GM21786 (cell line): Measurements from ENCODE around the gene ZNF385D.

ENCODE experiments used
- ATAC-seq: cut with Tn5 transposase; IDR thresholded peaks from one replicate; pipeline ENCODE4 v1.9.1; 2021; ENCODE audit not compliant: unreplicated experiment

ZNF385D gene

GRCh38 chr3:21618695-21619094 lies 132.3 kb downstream of the ZNF385D start:
- ATAC-seq = no peak

- no peak for ATAC-seq
Measured at GRCh38 chr3:21613372-21614070, 137.5 kb downstream of the ZNF385D start.

DNA sequence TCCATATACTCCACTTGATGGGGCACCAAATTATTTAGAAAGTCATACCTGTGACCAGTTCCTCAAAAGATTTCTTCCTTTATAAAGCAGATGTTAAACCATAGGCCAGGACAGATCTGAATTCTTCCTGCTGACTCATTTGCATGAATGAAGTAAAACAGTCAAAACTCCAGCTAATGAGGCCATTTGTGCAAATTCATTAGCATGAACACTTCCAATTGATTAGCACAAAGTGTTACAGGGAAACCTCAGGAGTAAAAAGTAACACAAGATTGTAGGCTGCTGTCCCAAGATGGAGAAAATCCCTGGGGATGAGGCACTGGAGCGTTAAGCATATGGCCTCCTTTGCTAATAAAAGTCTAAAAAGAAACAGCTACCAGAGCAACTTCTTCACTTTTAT lies 149.8 kb downstream of the ZNF385D start:
- no peak for ATAC-seq

- no peak for ATAC-seq
Measured at GRCh38 chr3:21599890-21600289, 151.1 kb downstream of the ZNF385D start.

GRCh38 chr3:21592828-21593227 lies 158.2 kb downstream of the ZNF385D start:
- ATAC-seq = no peak

DNA sequence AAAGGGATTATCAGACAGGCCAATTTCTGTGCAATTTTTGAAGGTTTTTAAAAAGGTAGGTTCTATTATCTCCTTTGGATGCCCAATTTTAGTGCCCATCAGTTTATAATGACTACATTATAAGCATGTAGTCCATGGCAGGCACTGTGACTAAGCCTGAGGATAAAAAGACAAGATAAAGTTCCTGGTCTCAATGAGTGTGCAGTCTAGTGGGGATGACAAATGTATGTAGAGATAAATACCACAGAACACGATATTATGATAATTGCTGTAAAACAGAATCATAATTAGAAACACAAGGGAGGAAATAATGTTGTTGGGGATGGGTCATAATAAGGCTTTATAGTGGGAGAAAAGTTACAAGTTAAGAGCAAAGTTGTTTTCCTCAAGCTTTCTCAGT lies 163.1 kb downstream of the ZNF385D start:
- ATAC-seq = no peak

DNA sequence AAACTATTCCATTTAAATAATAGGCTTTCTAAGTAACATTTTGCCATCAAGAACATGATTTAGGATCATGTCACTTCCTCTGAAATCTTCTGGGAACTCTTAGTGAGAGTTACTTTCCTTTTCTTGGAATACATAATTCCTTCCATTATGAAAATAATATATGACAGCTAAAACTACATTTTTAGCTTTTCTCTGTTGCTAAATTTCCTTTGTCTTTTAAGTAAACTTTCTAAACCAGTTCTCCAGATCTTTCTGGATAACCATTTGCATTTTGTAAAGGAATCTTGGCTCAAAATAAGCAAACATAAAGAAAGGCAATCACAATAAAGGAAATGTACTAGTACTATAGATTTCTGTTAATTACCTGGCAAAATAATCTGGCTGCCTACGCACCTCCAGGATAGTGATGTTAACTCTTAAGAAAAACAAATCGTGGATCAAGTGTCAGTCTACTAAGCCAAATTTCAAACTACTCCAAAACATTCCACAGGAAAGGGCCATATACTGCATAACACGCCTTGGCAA lies 165.7 kb downstream of the ZNF385D start:
- ATAC-seq = no peak

DNA sequence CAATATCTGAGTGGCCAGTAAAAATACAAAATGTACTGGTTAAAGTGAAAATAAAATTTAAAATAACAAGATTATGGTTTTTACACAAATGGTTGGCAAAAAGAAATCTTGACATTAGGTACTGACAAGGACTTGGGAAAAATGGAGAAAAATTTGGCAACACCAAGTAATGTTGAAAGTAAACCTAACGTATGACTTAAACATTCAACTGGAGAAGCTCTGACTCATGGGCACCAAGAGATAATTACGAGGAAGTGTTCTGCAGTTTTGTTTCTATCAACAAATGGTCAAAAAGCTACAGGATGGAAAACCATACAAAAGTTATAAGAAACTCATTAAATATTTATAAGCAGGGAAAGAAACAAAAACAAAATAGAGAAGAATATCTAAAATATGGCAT lies 177.7 kb downstream of the ZNF385D start:
- no peak for ATAC-seq

DNA sequence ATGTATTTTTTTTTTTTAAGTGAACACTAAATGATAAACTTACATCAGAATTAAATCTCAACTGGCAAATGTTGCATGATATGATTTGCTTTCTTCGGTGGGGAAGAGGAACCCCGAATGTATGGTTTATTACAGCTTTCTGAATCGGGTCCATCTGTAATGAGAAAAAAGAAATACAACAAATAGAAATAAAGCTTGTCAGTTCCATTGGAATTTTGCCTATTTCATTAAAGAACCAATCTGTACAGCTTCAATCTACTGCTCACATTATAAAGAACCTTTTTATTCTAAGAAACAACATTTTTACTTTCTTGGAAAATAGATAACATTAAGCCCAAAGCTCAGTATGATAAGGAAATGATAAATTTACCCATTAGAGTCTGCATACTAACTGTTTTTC lies 186.5 kb downstream of the ZNF385D start:
- ATAC-seq = no peak

DNA sequence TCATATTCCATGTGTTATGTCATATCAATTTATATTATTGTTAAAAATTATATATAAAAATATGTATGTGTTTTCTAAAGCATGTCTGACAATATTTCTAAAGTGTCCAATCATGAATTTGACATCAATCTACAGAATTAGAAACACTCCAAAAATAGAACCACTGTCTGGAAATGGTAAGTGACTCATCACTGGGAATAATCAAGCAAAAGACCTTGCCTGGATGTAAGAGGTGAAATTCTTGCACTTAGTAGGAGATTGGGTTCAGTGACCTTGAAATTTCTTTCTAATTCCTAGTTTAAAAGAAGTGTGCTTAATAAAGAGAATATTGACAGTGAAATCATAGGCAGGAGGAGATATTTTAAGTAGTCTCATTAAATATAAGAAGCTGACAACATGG lies 188.8 kb downstream of the ZNF385D start:
- no peak for ATAC-seq

GRCh38 chr3:21561472-21561871 lies 189.5 kb downstream of the ZNF385D start:
- ATAC-seq = no peak

GRCh38 chr3:21551019-21551418 lies 200.0 kb downstream of the ZNF385D start:
- ATAC-seq = no peak

DNA sequence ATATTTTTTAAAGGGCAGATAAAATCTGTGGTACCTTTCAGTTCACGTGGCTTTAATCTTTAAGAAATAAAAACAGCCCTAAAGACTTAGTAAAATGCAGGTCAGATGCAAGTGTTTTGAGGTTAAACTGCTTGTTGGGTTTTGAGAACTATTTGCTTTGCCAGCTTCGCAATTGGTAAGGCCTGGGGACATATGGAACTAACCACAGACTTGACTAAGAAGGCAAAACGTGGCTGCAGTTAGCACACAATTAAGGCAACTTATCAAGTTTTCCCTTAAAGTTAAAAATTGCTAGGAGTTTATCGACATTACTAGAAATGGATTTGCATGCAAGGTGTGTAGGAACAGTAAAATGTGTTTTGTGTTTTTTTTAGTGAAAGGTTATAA lies 206.9 kb downstream of the ZNF385D start:
- no peak for ATAC-seq

GRCh38 chr3:21543380-21544075 lies 207.5 kb downstream of the ZNF385D start:
- ATAC-seq = no peak

DNA sequence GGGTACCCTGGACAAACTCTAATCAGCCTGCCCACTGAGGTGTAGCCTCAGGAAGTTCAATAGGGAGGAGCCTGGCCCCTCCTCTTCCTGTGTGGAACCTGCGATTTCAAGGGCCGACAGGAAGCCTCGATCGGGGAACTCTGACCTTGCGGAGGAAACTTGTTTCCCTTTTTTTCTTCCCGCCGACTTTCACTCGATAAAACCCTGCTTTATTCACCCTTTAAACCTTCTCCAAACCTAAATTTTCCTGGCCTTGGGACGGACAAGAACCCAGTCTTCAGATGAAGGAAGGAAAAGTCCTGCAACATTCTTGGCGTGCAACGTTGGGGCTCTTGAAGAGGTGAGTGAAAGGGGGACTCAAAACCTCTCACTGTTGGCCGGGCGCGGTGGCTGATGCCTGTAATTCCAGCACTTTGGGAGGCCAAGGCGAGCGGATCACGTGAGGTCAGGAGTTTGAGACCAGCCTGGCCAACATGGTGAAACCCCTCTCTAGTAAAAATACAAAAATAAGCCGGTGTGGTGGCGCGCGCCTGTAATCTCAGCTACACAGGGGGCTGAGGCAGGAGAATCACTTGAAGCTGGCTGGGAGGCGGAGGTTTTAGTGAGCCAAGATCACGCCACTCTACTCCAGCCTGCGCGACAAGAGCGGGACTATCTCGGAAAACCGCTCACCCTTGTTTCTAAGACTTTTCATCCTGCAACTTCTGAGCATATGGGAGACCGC lies 208.2 kb downstream of the ZNF385D start:
- ATAC-seq = no peak

DNA sequence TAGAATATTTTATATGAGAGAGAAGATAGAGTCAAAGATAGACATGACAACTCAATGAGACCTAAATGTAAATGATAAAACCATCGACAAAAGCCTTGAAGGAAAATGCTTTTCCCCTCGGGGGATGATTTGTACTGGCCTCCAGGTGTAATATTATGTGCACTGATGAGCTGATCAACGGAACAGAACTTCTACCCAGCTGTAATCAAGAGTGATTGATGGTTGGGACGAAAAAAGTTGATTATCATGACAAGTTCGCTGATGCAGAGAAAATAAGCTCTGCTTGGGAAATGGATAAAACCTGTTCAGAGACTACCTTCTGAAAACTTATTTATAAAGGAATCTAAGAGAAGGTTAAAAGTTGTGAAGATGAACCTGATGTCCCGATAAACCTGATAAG lies 210.7 kb downstream of the ZNF385D start:
- ATAC-seq = no peak

- no peak for ATAC-seq
Measured at GRCh38 chr3:21534462-21534861, 216.5 kb downstream of the ZNF385D start.

DNA sequence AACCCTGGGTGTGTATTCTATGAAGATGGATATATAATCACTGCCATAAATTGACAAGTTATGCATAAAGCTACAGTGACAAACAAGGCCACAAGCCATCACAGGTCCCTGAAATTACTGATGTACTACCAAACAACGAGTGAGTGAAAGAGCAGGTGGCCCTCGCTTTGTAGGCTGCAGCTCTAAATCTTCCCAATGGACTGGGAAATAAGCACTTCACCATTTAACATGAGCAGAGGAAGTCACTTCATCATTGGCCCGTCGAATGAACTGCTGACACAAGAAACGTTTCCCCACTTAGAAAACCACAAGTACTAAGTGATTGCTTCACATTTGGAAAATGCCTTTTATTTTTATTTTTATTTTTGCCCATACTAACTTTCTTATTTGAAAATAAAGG lies 218.0 kb downstream of the ZNF385D start:
- ATAC-seq = no peak

DNA sequence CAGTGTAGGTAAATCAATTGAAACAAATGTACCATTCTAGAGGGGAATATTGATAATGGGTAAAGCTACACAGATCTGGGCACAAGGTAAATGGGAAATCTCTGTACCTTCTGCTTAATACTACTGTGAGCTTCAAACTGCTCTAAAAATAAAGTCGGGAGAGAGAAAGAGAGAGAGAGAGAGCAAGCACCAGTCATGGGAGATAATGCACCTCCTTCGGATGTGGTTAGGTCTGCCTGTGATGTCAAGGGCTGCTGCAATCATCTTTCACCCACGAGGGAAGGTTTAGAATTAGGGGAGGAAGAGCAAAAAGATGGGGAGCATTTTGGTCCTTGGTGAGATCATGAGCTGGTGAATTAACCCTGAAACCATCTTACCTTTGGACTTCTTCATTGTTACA lies 219.1 kb downstream of the ZNF385D start:
- ATAC-seq = no peak

DNA sequence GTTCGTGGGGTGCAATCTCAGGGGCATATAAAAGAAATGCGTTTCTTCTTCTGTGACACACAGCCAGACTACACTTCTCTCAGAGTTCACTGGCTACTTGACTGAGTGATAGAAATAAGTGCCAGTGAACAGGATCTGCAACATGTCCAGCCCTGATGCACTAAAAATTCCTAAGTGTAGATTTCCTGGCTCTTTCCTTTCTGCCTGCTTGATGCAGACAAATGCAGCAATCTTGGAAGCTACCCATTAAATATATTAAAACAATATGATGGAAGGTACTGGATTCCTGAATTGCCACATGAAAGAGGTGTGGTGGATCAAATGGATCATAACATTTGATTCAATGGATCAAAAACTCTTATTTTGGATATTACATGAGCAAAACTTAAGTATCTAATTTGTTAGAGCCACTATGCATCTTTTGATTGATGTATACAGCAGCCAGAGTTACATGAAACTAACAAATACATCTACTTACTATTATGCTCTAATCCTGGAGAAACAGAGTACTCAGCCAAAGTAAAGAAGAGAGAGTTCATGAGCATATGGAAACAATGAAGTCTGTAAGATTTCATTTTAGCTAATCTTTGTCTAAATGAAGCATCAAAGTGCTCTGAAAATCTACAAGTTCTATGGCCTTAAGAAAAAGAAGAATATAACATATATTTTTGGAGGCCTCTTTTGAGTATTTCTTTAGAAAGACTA lies 222.6 kb downstream of the ZNF385D start:
- ATAC-seq = no peak

DNA sequence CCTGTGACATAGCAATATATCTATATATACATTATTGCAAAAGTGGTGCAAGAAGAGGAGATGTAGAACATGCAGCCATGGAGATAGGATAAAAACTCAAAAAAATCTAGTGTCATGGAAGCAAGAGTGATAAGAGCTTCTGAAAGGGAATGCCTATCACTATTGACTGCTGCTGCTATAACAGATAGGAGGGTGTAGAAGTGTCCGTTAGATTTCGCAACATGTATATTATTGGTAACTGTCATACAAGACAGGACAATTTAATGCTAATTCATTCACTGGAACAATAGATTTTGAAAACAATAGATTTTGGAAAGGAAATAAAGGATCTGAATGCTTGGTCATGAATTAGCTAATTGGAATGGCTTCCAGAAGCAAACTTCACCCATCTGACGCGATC lies 224.5 kb downstream of the ZNF385D start:
- no peak for ATAC-seq
